KMS-11 (cell line): ENCODE data around the gene CNGA4.

Experiments
- H2AFZ ChIP-seq: fragments of 200-600 bp; sonication (generic); 2 replicates; pipeline ENCODE4 v1.6.1; 2016; ENCODE audit warnings: antibody characterized with exemption, mixed run types, low read depth
- H3K27ac ChIP-seq: fragments of 200-600 bp; sonication (generic); 2 replicates; pipeline ENCODE4 v1.6.1; 2016; ENCODE audit warnings: mild to moderate bottlenecking, mixed run types
- H3K27me3 ChIP-seq: fragments of 200-600 bp; sonication (generic); 2 replicates; pipeline ENCODE4 v1.6.1; 2017; ENCODE audit warnings: mild to moderate bottlenecking, low read depth, mixed run types, moderate library complexity; ENCODE audit not compliant: insufficient read depth
- H3K36me3 ChIP-seq: fragments of 200-600 bp; sonication (generic); 2 replicates; pipeline ENCODE4 v1.6.1; 2017; ENCODE audit warnings: mild to moderate bottlenecking, mixed run types; ENCODE audit not compliant: insufficient read depth
- H3K4me1 ChIP-seq: fragments of 200-600 bp; sonication (generic); 2 replicates; pipeline ENCODE4 v1.6.1; 2016; ENCODE audit warnings: mild to moderate bottlenecking, low read depth, mixed run types; ENCODE audit not compliant: poor library complexity, severe bottlenecking
- H3K4me2 ChIP-seq: fragments of 200-600 bp; sonication (generic); 2 replicates; pipeline ENCODE4 v1.7.0; 2016; ENCODE audit warnings: mild to moderate bottlenecking, mixed run types
- H3K4me3 ChIP-seq: fragments of 200-600 bp; sonication (generic); IDR thresholded peaks from 2 replicates; pipeline ENCODE4 v1.6.1; 2017; ENCODE audit warnings: low read depth, low read length, mixed read lengths; ENCODE audit not compliant: insufficient read depth
- H3K79me2 ChIP-seq: fragments of 200-600 bp; sonication (generic); 2 replicates; pipeline ENCODE4 v1.6.1; 2016; ENCODE audit warnings: low read depth, mixed run types; ENCODE audit not compliant: insufficient read depth
- H3K9ac ChIP-seq: fragments of 200-600 bp; sonication (generic); 2 replicates; pipeline ENCODE4 v1.6.1; 2016; ENCODE audit warnings: mild to moderate bottlenecking, mixed run types
- H4K20me1 ChIP-seq: fragments of 200-600 bp; sonication (generic); 2 replicates; pipeline ENCODE4 v1.6.1; 2016; ENCODE audit warnings: mild to moderate bottlenecking, mixed run types; ENCODE audit not compliant: insufficient read depth
- CTCF ChIP-seq: fragments of 200-600 bp; sonication (generic); conservative IDR thresholded peaks from 2 replicates; pipeline ENCODE4 v1.6.1; 2017; ENCODE audit warnings: low read depth, mild to moderate bottlenecking, antibody characterized with exemption, low read length, moderate library complexity, mixed read lengths

CNGA4 gene

GRCh38 chr11:6216501-6216900, 22.4 kb upstream of the CNGA4 start:
- Histone ChIP-seq H3K4me3 (no peak overlapping the region), H2AFZ (no peak overlapping the region), H3K27me3 (no peaks in the 10 kb centered on the region), H4K20me1 (no peaks in the 10 kb centered on the region), H3K79me2 (no peaks in the 10 kb centered on the region), H3K9ac (no peak overlapping the region), H3K36me3 (no peaks in the 10 kb centered on the region), H3K27ac (no peak overlapping the region), H3K4me2 (no peak overlapping the region), H3K4me1 (no peaks in the 10 kb centered on the region)
- no peak for TF ChIP-seq CTCF

- H3K27me3 ChIP-seq, result no peaks in the 10 kb centered on the region
Measured at GRCh38 chr11:6217722-6218121, 21.2 kb upstream of the CNGA4 start.

GRCh38 chr11:6219359-6219758, 19.5 kb upstream of the CNGA4 start:
- Histone ChIP-seq H3K27me3 (no peaks in the 10 kb centered on the region), H3K36me3 (no peaks in the 10 kb centered on the region), H4K20me1 (no peaks in the 10 kb centered on the region), H3K9ac (no peak overlapping the region), H3K79me2 (no peaks in the 10 kb centered on the region), H3K27ac (no peak overlapping the region), H3K4me2 (no peak overlapping the region), H3K4me3 (no peak overlapping the region), H2AFZ (no peak overlapping the region), H3K4me1 (no peaks in the 10 kb centered on the region)
- no peak for TF ChIP-seq CTCF

More at GRCh38 chr11:6217722-6218121, 21.2 kb upstream of the CNGA4 start:
- no peaks in the 10 kb centered on the region for H3K4me1 ChIP-seq
- H3K4me2 ChIP-seq, result no peak overlapping the region
- H3K4me3 ChIP-seq, result no peak overlapping the region
- no peaks in the 10 kb centered on the region for H3K36me3 ChIP-seq
- no peak overlapping the region for H2AFZ ChIP-seq
- H3K9ac ChIP-seq, result no peak overlapping the region
- no peak for TF ChIP-seq CTCF
- H3K27ac ChIP-seq, result no peak overlapping the region
- H3K79me2 ChIP-seq, result no peaks in the 10 kb centered on the region
- H4K20me1 ChIP-seq, result no peaks in the 10 kb centered on the region

- Histone ChIP-seq H3K36me3 (no peaks in the 10 kb centered on the region), H3K79me2 (no peaks in the 10 kb centered on the region), H3K4me3 (no peak overlapping the region), H3K27ac (no peak overlapping the region), H3K9ac (no peak overlapping the region), H2AFZ (no peak overlapping the region), H4K20me1 (no peaks in the 10 kb centered on the region), H3K27me3 (no peaks in the 10 kb centered on the region), H3K4me1 (no peaks in the 10 kb centered on the region), H3K4me2 (no peak overlapping the region)
- no peak for TF ChIP-seq CTCF
Measured at GRCh38 chr11:6223854-6224253, 15.0 kb upstream of the CNGA4 start.
